ENCODE measurements around the gene MYMX.

DNA sequence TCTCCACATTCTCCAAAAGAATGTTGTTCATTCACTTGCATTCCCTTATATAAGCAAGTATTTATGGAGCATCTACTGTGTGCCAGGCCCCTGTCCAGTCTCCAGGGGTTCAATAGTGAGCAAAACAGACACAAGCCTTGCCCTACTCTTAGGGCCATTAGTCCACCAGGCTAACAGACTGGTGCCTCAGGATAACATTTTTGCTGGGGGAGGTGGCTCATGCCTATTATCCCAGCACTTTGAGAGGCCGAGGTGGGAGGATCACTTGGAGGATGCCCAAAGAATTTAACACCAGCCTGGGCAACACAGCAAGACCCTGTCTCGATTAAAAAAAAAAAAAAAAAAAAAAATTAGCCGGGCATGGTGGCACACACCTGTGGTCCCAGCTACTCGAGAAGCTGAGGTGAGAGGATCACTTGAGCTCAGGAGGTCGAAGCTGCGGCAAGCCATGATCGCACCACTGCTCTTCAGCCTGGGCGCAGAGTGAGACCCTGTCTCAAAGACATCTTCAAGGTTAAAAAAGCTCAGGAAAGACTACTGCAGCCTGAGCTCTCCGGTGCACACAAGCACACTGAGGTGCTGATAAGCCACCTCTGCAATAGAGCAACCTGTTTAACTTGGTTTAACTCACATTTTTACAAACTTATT lies 38.2 kb upstream of the MYMX start:
- TF ChIP-seq, protein P1, sequence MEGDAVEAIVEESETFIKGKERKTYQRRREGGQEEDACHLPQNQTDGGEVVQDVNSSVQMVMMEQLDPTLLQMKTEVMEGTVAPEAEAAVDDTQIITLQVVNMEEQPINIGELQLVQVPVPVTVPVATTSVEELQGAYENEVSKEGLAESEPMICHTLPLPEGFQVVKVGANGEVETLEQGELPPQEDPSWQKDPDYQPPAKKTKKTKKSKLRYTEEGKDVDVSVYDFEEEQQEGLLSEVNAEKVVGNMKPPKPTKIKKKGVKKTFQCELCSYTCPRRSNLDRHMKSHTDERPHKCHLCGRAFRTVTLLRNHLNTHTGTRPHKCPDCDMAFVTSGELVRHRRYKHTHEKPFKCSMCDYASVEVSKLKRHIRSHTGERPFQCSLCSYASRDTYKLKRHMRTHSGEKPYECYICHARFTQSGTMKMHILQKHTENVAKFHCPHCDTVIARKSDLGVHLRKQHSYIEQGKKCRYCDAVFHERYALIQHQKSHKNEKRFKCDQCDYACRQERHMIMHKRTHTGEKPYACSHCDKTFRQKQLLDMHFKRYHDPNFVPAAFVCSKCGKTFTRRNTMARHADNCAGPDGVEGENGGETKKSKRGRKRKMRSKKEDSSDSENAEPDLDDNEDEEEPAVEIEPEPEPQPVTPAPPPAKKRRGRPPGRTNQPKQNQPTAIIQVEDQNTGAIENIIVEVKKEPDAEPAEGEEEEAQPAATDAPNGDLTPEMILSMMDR (IDR thresholded peaks at IDR 0.05) = no peak
- TF ChIP-seq CEBPB (IDR thresholded peaks at IDR 0.05) = no peak

All from A549 (cell line).